Urinary bladder (tissue), 4 donors: ENCODE results near the gene SLC36A1. TPM values are rescaled to one million over a fixed set of nuclear protein-coding genes. Genes with fewer than 3 reads are reported as not detected.
A peak's percentile ranks its signal among the peaks of the same experiment; 100 is the strongest.
"Not testable (repeated sequence)": the region's sequence is repeated elsewhere in the genome, so short reads cannot be mapped to it uniquely, and the experiment has no call there.

ENCODE experiments used
- DNase-seq: peaks from one replicate; pipeline ENCODE4 v3.0.0-alpha.2; 2015; ENCODE audit errors: extremely low spot score
- H3K27ac ChIP-seq: one replicate; pipeline ENCODE4 v1.5.1; 2013; ENCODE audit warnings: low read depth, mild to moderate bottlenecking, moderate library complexity
- H3K36me3 ChIP-seq: one replicate; pipeline ENCODE4 v1.6.1; 2013; ENCODE audit warnings: mild to moderate bottlenecking, moderate library complexity; ENCODE audit not compliant: insufficient read depth
- H3K4me1 ChIP-seq: one replicate; pipeline ENCODE4 v1.6.1; 2013; ENCODE audit warnings: mild to moderate bottlenecking, moderate library complexity; ENCODE audit not compliant: insufficient read depth
- H3K4me3 ChIP-seq: one replicate; pipeline ENCODE4 v1.5.1; 2013; ENCODE audit warnings: low read depth, low read length
- WGBS: extraction: QIAGEN DNeasy Blood & Tissue Kit; methylation state at CpG from one replicate; pipeline ENCODE4 v1.1.7; 2013; 5-methylcytosine and 5-hydroxymethylcytosine counted together
- polyA plus RNA-seq: library from polyadenylated mRNA; stranded (reverse); fragments of 200-250 nt; gene quantifications from one replicate; pipeline ENCODE4 v1.2.3, GENCODE V29; 2013
- total RNA-seq: library from RNA; depleted of rRNA; stranded (reverse); fragments of >200 nt; gene quantifications from one replicate; pipeline ENCODE4 v1.2.3, GENCODE V29; 2014
- donor health status: healthy with polysubstance abuse.
- donor health status: healthy.

Gene SLC36A1
- total RNA-seq (9.8 TPM), polyA plus RNA-seq (5.5 TPM)

DNA sequence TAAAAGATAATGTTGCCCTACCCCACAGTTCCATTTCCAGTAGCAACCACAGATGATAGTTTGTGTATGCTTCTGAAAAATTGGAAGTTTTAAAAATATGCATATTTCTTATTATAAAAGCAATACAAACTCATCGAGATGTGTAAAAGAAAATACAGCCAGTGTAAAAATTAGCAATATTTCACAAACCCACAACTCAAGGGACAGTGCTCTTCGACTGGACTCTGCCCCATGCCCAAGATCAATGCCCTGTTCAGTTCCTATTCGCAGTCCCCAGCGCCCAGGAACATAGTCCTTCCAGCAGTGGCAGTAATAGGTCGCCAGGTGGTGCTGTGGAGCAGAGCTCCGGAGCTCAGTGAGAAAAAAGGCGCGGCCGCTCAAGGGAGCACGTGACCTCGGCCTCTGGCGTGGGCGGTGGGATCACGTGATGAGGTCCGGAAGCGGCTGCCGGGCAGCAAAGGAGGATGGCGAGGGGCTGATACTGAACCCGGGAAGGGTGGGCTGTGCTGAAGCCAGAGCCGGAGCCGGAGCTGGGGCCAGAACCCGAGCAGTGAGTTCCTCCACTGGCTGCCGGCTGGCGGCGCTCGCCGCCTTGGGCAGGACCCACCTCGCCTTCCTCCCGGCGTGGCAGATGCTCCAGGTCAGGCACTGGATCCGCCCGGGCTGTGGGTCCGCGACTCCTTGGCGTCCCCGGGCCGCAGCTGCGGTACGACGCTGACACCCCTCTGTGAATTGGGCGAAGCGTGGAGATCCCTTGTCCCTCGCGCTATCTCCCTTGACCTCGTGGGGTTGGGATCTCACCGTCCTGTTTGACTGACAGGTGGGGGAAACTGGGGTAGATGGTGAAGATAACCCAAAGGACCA lies at the start of gene SLC36A1:
Gene SLC36A1 (plus strand): TSS at position 430 of the 864 bp plus-strand sequence. CDS start 11,190 bp downstream, outside the sequence.
- Histone ChIP-seq H3K4me3 (peak within 1 kb of the TSS; percentile 68), H3K27ac (no peak within 1 kb of the TSS), H3K36me3 (no peaks in the 10 kb centered on the region), H3K4me1 (no peaks in the 10 kb centered on the region)
- DNase-seq, result peak; percentile 77
- under 1% methylated on average over 46 of the region's 46 CpGs for WGBS

DNA sequence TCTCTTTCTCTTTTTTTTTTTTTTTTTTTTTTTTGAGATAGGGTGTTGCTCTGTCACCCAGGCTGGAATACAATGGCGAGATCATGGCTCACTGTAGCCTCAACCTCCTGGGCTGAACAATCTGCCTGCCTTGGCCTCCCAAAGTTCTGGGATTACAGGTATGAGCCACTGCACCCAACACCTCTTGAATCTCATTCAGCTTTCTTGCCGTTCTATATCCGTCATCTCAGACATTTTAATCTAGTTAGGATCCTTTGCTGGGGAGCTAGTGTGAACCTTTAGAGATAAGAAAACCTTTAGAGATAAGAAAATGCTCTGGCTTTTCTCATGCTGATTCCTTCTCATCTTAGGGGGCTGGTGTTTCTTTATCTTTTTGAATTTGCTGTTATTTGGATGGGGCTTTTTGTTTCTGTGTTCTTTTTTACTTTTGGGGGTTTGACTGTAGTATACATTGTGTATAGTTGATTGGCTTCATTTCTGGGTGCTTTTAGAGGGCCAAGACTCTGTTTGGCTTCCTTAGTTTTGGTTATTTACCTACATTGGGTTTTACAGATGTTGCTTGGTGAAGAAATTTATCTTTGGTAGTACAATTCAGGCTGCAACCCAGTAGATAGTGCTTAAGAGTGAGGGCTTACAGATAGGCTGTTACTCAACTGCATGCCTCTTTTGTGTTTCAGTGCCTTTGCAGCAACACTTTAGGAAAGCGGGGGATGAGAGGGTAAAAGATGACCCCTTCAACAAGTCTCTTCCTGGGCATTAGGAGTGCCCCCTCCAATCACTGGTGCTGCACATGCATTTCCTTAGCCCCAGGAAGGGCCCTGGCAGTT lies 41.9 kb upstream of the SLC36A1 start:
- H3K36me3 ChIP-seq, result no peaks in the 10 kb centered on the region
- no peak overlapping the region for H3K4me3 ChIP-seq
- no peak for DNase-seq
- 40% methylated on average over 4 of the region's 4 CpGs for WGBS
- no peaks in the 10 kb centered on the region for H3K4me1 ChIP-seq
- no peak overlapping the region for H3K27ac ChIP-seq

DNA sequence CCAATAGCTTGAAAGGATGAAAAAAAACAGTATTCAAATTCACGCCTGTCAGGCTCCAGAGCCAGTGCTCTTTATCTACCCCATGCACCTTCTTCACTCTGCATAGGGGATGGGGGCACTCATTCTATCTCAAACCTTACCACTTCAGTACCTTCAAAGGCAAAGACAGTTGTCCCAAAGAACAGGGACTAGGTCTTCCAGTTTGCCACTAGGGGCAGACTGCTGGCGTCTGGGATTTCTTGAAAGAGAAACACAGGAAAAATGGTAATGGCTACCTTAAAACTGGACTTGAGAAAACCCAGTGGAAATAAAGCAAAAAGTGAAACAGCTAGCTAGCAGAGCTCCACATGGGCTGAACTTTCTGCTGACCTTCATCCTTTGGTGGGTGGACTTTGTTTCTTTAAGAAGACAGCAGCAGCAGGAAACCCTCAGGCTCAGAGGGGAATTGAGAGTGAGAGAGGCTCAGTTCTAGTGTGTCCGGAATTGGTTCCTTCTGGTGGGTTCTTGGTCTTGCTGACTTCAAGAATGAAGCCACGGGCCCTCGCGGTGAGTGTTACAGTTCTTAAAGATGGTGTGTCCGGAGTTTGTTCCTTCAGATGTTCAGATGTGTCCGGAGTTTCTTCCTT lies 41.0 kb upstream of the SLC36A1 start:
- no peak for DNase-seq
- no peak overlapping the region for H3K4me3 ChIP-seq
- no peak overlapping the region for H3K27ac ChIP-seq
- WGBS, result 75% methylated on average over 7 of the region's 8 CpGs
- H3K36me3 ChIP-seq, result no peaks in the 10 kb centered on the region
- H3K4me1 ChIP-seq, result no peaks in the 10 kb centered on the region

DNA sequence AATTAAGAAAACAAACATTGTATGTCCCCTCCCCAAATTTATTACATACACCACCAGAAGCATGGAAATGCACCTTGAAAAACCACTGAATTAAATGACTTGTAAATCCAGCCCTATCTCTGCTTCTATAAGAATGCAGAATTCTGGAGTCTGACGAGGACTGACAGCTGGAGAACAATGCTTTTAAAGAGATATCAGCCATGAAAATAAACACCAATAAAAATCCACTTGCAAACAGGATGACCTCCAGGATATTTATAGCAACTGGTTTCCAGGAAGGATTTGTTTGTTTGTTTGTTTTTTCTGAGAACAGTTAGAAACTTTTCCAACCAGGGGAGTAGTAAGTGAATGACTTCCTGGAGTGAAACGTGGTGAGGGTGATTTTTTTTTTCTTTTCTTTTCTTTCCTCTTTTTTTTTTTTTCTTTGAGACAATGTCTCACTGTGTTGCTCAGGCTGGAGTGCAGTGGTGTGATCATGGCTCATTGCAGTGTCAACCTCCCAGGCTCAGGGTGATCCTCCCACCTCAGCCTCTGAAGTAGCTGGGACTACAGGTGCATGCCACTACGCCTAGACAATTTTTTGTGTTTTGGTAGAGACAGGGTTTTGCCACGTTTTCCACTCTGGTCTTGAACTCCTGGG lies 38.7 kb upstream of the SLC36A1 start:
- 42% methylated on average over 4 of the region's 4 CpGs for WGBS

DNA sequence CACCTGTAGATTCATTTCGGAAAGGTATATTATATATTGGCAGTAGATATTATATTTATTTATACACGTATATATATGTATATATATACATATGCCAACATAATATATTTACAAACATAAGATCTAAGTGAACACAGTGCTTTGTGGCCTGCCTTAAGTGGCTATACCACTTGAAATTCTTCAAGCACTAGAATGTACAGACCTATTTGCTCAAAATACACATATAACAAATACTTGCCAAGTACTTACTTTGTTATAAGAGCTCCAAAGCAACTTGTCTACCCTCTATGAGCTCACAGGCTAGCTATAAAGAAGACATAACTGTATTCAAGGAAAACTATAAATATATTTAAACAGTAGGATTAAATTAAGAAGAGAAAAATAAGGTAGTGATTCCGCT lies 33.6 kb upstream of the SLC36A1 start:
- no peak overlapping the region for H3K4me3 ChIP-seq
- no peaks in the 10 kb centered on the region for H3K36me3 ChIP-seq
- DNase-seq, result no peak
- no peaks in the 10 kb centered on the region for H3K4me1 ChIP-seq
- H3K27ac ChIP-seq, result no peak overlapping the region
- 83% methylated on average over 3 of the region's 3 CpGs for WGBS

More for the DNA sequence above, 38.7 kb upstream of the SLC36A1 start:
- no peaks in the 10 kb centered on the region for H3K36me3 ChIP-seq
- no peaks in the 10 kb centered on the region for H3K4me1 ChIP-seq
- H3K4me3 ChIP-seq, result no peak overlapping the region
- DNase-seq, result no peak
- no peak overlapping the region for H3K27ac ChIP-seq

DNA sequence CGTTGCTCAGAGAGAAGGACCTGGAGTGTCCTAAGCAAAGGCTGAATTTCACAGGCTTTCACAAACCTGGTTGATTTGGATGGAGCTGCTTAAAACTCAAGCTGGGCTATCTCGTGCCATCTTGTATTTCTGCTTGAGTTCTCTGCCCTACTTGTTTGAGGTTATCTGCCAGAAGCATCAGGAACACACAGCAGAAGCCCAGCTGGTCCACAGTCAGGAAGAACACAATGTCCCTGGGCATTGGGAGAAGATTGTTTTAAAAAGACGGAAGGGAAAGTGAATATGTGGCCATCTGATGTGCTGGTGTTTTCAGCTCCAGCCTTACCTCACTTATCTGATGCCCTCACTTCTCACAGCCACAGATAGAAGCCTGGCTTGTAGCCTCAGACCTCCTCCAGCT lies 32.9 kb upstream of the SLC36A1 start:
- no peaks in the 10 kb centered on the region for H3K4me1 ChIP-seq
- H3K27ac ChIP-seq, result no peak overlapping the region
- no peak overlapping the region for H3K4me3 ChIP-seq
- H3K36me3 ChIP-seq, result no peaks in the 10 kb centered on the region
- WGBS, result 73% methylated on average over 3 of the region's 3 CpGs
- no peak for DNase-seq

DNA sequence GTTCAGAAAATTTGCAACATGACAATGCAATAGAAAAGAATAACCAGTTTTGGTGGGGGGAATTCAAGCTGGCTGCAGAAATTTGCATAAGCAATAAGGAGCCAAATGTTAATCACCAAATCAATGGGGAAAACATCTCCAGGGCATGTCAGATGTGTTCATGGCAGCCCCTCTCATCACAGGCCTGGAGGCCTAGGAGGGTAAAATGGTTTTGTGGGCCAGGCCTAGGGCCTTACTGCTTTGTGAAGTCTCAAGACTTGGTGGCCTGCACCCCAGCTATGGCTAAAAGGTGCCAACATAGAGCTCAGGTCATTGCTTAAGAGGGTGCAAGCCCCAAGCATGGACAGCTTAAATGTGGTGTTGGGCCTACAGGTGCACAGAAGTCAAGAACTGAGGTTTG lies 29.7 kb upstream of the SLC36A1 start:
- DNase-seq, result no peak
- no peak overlapping the region for H3K4me3 ChIP-seq
- H3K4me1 ChIP-seq, result no peaks in the 10 kb centered on the region
- H3K27ac ChIP-seq, result no peak overlapping the region
- no peaks in the 10 kb centered on the region for H3K36me3 ChIP-seq

GRCh38 chr5:151420127-151420526 lies 27.3 kb upstream of the SLC36A1 start:
- H3K36me3 ChIP-seq, result no peaks in the 10 kb centered on the region
- H3K4me1 ChIP-seq, result no peaks in the 10 kb centered on the region
- 92% methylated on average over 6 of the region's 6 CpGs for WGBS
- DNase-seq, result no peak
- H3K4me3 ChIP-seq, result no peak overlapping the region
- H3K27ac ChIP-seq, result no peak overlapping the region

DNA sequence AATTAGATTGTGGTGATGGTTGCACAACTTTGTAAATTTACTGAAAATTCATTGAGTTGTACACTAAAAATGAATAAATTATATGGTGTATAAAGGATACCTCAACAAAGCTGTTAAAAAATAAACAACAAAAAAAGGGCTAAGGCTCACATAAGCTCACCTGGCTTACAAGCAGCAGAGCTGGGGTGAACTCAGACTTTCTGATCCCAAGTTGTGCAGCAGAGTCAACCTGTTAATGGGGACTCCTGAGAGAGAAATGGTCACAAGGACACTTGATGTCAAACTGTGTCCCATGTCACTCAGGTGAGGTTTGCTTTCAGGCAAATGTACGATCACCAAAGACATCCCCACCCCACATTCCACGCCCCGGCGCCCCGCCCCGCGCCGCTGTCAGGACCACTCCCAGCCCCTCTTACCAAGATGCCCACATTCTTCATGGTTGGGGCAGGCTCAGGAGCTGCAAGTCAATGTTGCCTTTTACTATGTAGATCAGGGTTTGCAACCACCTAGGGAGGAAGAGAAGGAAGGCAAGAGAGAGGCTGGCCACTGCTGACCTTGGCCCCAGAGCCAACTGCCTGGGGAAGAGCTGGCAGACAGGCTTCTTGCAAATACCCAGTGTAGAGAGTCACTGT lies 22.4 kb upstream of the SLC36A1 start:
- no peak overlapping the region for H3K4me3 ChIP-seq

DNA sequence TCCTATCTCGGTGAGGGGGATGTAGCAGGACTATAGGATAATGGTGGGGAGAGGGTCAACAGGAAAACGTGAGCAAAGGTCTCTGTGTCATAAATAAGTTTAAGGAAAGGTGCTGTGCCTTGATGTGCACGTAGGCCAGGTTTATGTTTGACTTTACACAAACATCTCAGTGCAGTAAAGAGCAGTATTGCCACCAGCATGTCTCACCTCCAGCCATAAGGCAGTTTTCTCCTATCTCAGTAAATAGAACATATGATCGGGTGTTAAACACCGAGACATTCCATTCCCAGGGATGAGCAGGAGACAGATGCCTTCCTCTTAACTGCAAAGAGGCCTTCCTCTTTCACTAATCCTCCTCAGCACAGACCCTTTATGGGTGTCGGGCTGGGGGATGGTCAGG lies 21.1 kb upstream of the SLC36A1 start:
- not testable (repeated sequence) for H3K4me1 ChIP-seq, H3K36me3 ChIP-seq, DNase-seq, H3K4me3 ChIP-seq, H3K27ac ChIP-seq
- 39% methylated on average over 6 of the region's 6 CpGs for WGBS

More for the DNA sequence above, 22.4 kb upstream of the SLC36A1 start:
- WGBS, result 43% methylated on average over 8 of the region's 8 CpGs
- no peak overlapping the region for H3K27ac ChIP-seq
- H3K4me1 ChIP-seq, result no peaks in the 10 kb centered on the region
- H3K36me3 ChIP-seq, result no peaks in the 10 kb centered on the region
- no peak for DNase-seq

GRCh38 chr5:151427258-151427657 lies 20.1 kb upstream of the SLC36A1 start:
- DNase-seq, result no peak
- no peaks in the 10 kb centered on the region for H3K4me1 ChIP-seq
- H3K36me3 ChIP-seq, result no peaks in the 10 kb centered on the region
- no peak overlapping the region for H3K4me3 ChIP-seq
- no peak overlapping the region for H3K27ac ChIP-seq
- WGBS, result 73% methylated on average over 2 of the region's 2 CpGs

GRCh38 chr5:151430731-151431130 lies 16.7 kb upstream of the SLC36A1 start:
- no peaks in the 10 kb centered on the region for H3K4me1 ChIP-seq
- WGBS, result 97% methylated on average over 1 of the region's 1 CpG
- no peak overlapping the region for H3K27ac ChIP-seq
- no peak for DNase-seq
- no peak overlapping the region for H3K4me3 ChIP-seq
- no peaks in the 10 kb centered on the region for H3K36me3 ChIP-seq

GRCh38 chr5:151431666-151432065 lies 15.7 kb upstream of the SLC36A1 start:
- H3K4me3 ChIP-seq, result no peak overlapping the region

More at GRCh38 chr5:151431666-151432065, 15.7 kb upstream of the SLC36A1 start:
- 60% methylated on average over 6 of the region's 6 CpGs for WGBS
- Histone ChIP-seq H3K36me3 (no peaks in the 10 kb centered on the region), H3K4me1 (no peaks in the 10 kb centered on the region), H3K27ac (no peak overlapping the region)
- DNase-seq, result no peak
